Neuronal stem cell (in vitro differentiated cells): Measurements from ENCODE around the gene ABCB9.

Experiments used
- DNase-seq: peaks from one replicate; pipeline ENCODE4 v3.0.0-alpha.2; 2013; ENCODE audit warnings: low spot score
- H2AFZ ChIP-seq: one replicate; pipeline ENCODE4 v1.6.1; 2013; ENCODE audit warnings: mild to moderate bottlenecking, low read length, inconsistent platforms
- H2AK5ac ChIP-seq: 2 replicates; pipeline ENCODE4 v1.6.1; 2013; ENCODE audit warnings: low read depth, mild to moderate bottlenecking, inconsistent platforms, low read length, moderate library complexity, mixed read lengths
- H2BK120ac ChIP-seq: 2 replicates; pipeline ENCODE4 v1.6.1; 2013; ENCODE audit warnings: low read depth, mild to moderate bottlenecking, inconsistent platforms, low read length, moderate library complexity, mixed read lengths
- H2BK12ac ChIP-seq: one replicate; pipeline ENCODE4 v1.6.1; 2013; ENCODE audit warnings: low read length, inconsistent platforms
- H2BK15ac ChIP-seq: 2 replicates; pipeline ENCODE4 v1.6.1; 2013; ENCODE audit warnings: mild to moderate bottlenecking, low read length, inconsistent platforms, mixed read lengths
- H2BK5ac ChIP-seq: one replicate; pipeline ENCODE4 v1.6.1; 2013; ENCODE audit warnings: inconsistent platforms, mild to moderate bottlenecking, low read length, moderate library complexity
- H3K14ac ChIP-seq: one replicate; pipeline ENCODE4 v1.6.1; 2013; ENCODE audit warnings: low read length, inconsistent platforms
- H3K18ac ChIP-seq: 2 replicates; pipeline ENCODE4 v1.6.1; 2013; ENCODE audit warnings: low read length, inconsistent platforms
- H3K23ac ChIP-seq: 2 replicates; pipeline ENCODE4 v1.6.1; 2013; ENCODE audit warnings: low read depth, mild to moderate bottlenecking, mixed read lengths, low read length, inconsistent platforms; ENCODE audit not compliant: poor library complexity
- H3K27ac ChIP-seq: replicated peaks from 3 replicates; pipeline ENCODE4 v1.5.1; 2013; ENCODE audit warnings: low read length, inconsistent platforms
- H3K27me3 ChIP-seq, 3 experiments: 2 replicates each; pipeline ENCODE4 v1.6.1; 2013; ENCODE audit warnings: low read length in 3 of 3, mild to moderate bottlenecking in 2 of 3, inconsistent platforms in 1 of 3, low read depth in 1 of 3, mixed read lengths in 1 of 3, moderate library complexity in 1 of 3; ENCODE audit not compliant: control insufficient read depth in 3 of 3, insufficient read depth in 3 of 3
- H3K36me3 ChIP-seq, 2 donors: replicated peaks in 1 of 2; 2 replicates each; pipeline ENCODE4 v1.6.1; 2013; ENCODE audit warnings: low read length in 2 of 2; ENCODE audit not compliant: control insufficient read depth in 2 of 2, insufficient read depth in 2 of 2
- H3K4ac ChIP-seq: 2 replicates; pipeline ENCODE4 v1.6.1; 2013; ENCODE audit warnings: inconsistent platforms, mild to moderate bottlenecking, low read length, moderate library complexity
- H3K4me1 ChIP-seq, 2 donors: 1 replicate in 1 of 2; 2 replicates in 1 of 2; pipeline ENCODE4 v1.6.1; 2013; ENCODE audit warnings: low read length in 2 of 2, low read depth in 1 of 2; ENCODE audit not compliant: control insufficient read depth in 2 of 2, insufficient read depth in 1 of 2
- H3K4me2 ChIP-seq: one replicate; pipeline ENCODE4 v1.6.1; 2013; ENCODE audit warnings: mild to moderate bottlenecking, low read length, inconsistent platforms; ENCODE audit not compliant: insufficient read depth, poor library complexity, severe bottlenecking
- H3K4me3 ChIP-seq, 2 donors: 2 replicates each; pipeline ENCODE4 v1.5.1; 2013; ENCODE audit warnings: low read length in 2 of 2, mild to moderate bottlenecking in 2 of 2, inconsistent platforms in 1 of 2, moderate library complexity in 1 of 2
- H3K79me1 ChIP-seq: one replicate; pipeline ENCODE4 v1.6.1; 2013; ENCODE audit warnings: low read depth, mild to moderate bottlenecking, inconsistent platforms, low read length, moderate library complexity
- H3K9ac ChIP-seq: one replicate; pipeline ENCODE4 v1.6.1; 2013; ENCODE audit warnings: mild to moderate bottlenecking, low read depth, low read length, inconsistent platforms; ENCODE audit not compliant: poor library complexity
- H3K9me3 ChIP-seq, 2 donors: replicated peaks in 1 of 2; 2 replicates each; pipeline versions ENCODE3 to v1.6.1; 2013; ENCODE audit warnings: low read length in 2 of 2, mild to moderate bottlenecking in 2 of 2, inconsistent platforms in 1 of 2, low read depth in 1 of 2, mixed read lengths in 1 of 2, moderate library complexity in 1 of 2; ENCODE audit not compliant: control insufficient read depth in 2 of 2, insufficient read depth in 1 of 2
- H4K8ac ChIP-seq: one replicate; pipeline ENCODE4 v1.6.1; 2013; ENCODE audit warnings: low read depth, mild to moderate bottlenecking, inconsistent platforms, low read length, moderate library complexity
- H4K91ac ChIP-seq: one replicate; pipeline ENCODE4 v1.6.1; 2013; ENCODE audit warnings: low read length, low read depth, mild to moderate bottlenecking, inconsistent platforms; ENCODE audit not compliant: poor library complexity
- WGBS, 2 donors: extraction: QIAGEN DNeasy Blood & Tissue Kit; methylation state at CpG; one replicate each; pipeline ENCODE4 v1.1.7; 2013; ENCODE audit warnings: missing lambda C conversion rate in 2 of 2, mixed read lengths in 1 of 2; ENCODE audit not compliant: insufficient read length in 2 of 2, insufficient replicate concordance in 1 of 2; ENCODE audit errors: extremely low coverage in 2 of 2; 5-methylcytosine and 5-hydroxymethylcytosine counted together

Gene ABCB9

GRCh38 chr12:122937622-122938091, 28.6 kb downstream of the ABCB9 start:
- H3K4me2 ChIP-seq = no peak overlapping the region
- no peak overlapping the region for H2BK120ac ChIP-seq
- no peak overlapping the region for H2AK5ac ChIP-seq
- no CpG with 5 or more reads among the region's 3 CpGs for WGBS, 2 donors
- H3K9ac ChIP-seq = no peak overlapping the region
- H3K79me1 ChIP-seq = peaks cover 2% of the 10 kb centered on the region
- no peaks in the 10 kb centered on the region for H3K36me3 ChIP-seq
- no peaks in the 10 kb centered on the region for H3K27me3 ChIP-seq
- no peak overlapping the region for H3K27ac ChIP-seq
- H4K91ac ChIP-seq = no peak overlapping the region
- H3K18ac ChIP-seq = no peak overlapping the region
- no peak for DNase-seq
- H3K4me1 ChIP-seq = peaks cover 0 to 4% of the 10 kb centered on the region in 2 donors
- no peak overlapping the region for H3K4ac ChIP-seq
- H3K9me3 ChIP-seq = no peaks in the 10 kb centered on the region
- H3K23ac ChIP-seq = no peak overlapping the region
- no peak overlapping the region for H3K14ac ChIP-seq
- no peak overlapping the region for H2BK5ac ChIP-seq
- H4K8ac ChIP-seq = no peak overlapping the region
- no peak overlapping the region for H2AFZ ChIP-seq
- H3K4me3 ChIP-seq = no peak overlapping the region
- H2BK15ac ChIP-seq = no peak overlapping the region
- H2BK12ac ChIP-seq = no peak overlapping the region

- no CpG with 5 or more reads among the region's 8 CpGs for WGBS, 2 donors
- H3K23ac ChIP-seq = no peak overlapping the region
- H3K9me3 ChIP-seq = no peaks in the 10 kb centered on the region
- no peak overlapping the region for H3K14ac ChIP-seq
- DNase-seq = no peak
- peak overlapping the region; percentile 87 for H2BK15ac ChIP-seq
- H2BK5ac ChIP-seq = peak overlapping the region; percentile 55
- H3K9ac ChIP-seq = peak overlapping the region; percentile 74
- peak overlapping the region; percentile 74 for H4K8ac ChIP-seq
- peak overlapping the region; percentile 78 for H3K4ac ChIP-seq
- no peak overlapping the region for H3K4me2 ChIP-seq
- H3K4me3 ChIP-seq = no peak overlapping the region
- peak overlapping the region; percentile 75 for H4K91ac ChIP-seq
- peak overlapping the region; percentile 7 for H2BK120ac ChIP-seq
- peak overlapping the region; percentile 11 for H2AK5ac ChIP-seq
- H2BK12ac ChIP-seq = peak overlapping the region; percentile 96
- no peaks in the 10 kb centered on the region for H3K27me3 ChIP-seq
- peak overlapping the region; percentile 74 for H2AFZ ChIP-seq
- peak overlapping the region; percentile 83 for H3K27ac ChIP-seq
- H3K79me1 ChIP-seq = peaks cover 4% of the 10 kb centered on the region
- peaks cover 0 to 4% of the 10 kb centered on the region in 2 donors for H3K4me1 ChIP-seq
- no peaks in the 10 kb centered on the region for H3K36me3 ChIP-seq
- peak overlapping the region; percentile 94 for H3K18ac ChIP-seq
Observed at GRCh38 chr12:122935318-122935717, 30.9 kb downstream of the ABCB9 start.

GRCh38 chr12:122934722-122935121, 31.5 kb downstream of the ABCB9 start:
- no peak overlapping the region for H4K91ac ChIP-seq
- H3K4me2 ChIP-seq = no peak overlapping the region
- H3K9me3 ChIP-seq = no peaks in the 10 kb centered on the region
- no peaks in the 10 kb centered on the region for H3K27me3 ChIP-seq
- H3K36me3 ChIP-seq = no peaks in the 10 kb centered on the region
- peaks cover 0 to 4% of the 10 kb centered on the region in 2 donors for H3K4me1 ChIP-seq
- H3K14ac ChIP-seq = no peak overlapping the region
- no peak overlapping the region for H2BK12ac ChIP-seq
- no peak overlapping the region for H3K9ac ChIP-seq
- H2BK15ac ChIP-seq = no peak overlapping the region
- no peak overlapping the region for H4K8ac ChIP-seq
- WGBS, 2 donors = no CpG with 5 or more reads among the region's 3 CpGs
- peak overlapping the region; percentile 55 for H2BK5ac ChIP-seq
- H2AK5ac ChIP-seq = peak overlapping the region; percentile 11
- DNase-seq = no peak
- peaks cover 4% of the 10 kb centered on the region for H3K79me1 ChIP-seq
- no peak overlapping the region for H2AFZ ChIP-seq
- no peak overlapping the region for H3K23ac ChIP-seq
- no peak overlapping the region for H3K4ac ChIP-seq
- H3K18ac ChIP-seq = no peak overlapping the region
- peak overlapping the region; percentile 7 for H2BK120ac ChIP-seq
- H3K4me3 ChIP-seq = no peak overlapping the region
- peak overlapping the region; percentile 83 for H3K27ac ChIP-seq

DNA sequence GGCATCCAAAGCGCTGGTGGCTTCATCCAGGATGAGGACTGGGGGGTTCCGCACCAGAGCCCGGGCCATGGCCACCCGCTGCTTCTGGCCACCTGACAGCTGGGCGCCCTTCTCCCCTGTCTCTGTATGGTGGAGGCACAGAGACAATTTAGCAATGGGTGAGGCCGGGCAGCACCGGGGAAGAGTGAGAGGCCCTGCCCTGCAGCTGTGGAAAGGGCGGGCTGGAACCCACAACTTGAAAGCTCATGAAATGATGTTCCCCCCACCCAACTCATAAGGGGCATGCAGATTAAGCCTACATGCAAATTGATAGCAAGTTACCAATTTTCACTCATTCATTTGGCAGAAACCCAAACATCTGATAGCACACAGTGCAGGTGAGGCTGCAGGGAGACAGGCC, 34.1 kb downstream of the ABCB9 start:
- Histone ChIP-seq H3K9me3 (no peaks in the 10 kb centered on the region), H3K27me3 (no peaks in the 10 kb centered on the region), H3K27ac (no peak overlapping the region), H2BK120ac (no peak overlapping the region), H3K4me1 (peaks cover 0 to 5% of the 10 kb centered on the region in 2 donors), H3K14ac (no peak overlapping the region), H2AK5ac (no peak overlapping the region), H3K9ac (no peak overlapping the region), H3K4me2 (no peak overlapping the region), H2BK12ac (no peak overlapping the region), H3K18ac (no peak overlapping the region), H2AFZ (no peak overlapping the region), H3K23ac (no peak overlapping the region), H3K79me1 (peaks cover 4% of the 10 kb centered on the region), H3K4me3 (no peak overlapping the region), H4K8ac (no peak overlapping the region), H2BK5ac (no peak overlapping the region), H2BK15ac (no peak overlapping the region), H3K4ac (no peak overlapping the region), H3K36me3 (no peaks in the 10 kb centered on the region), H4K91ac (no peak overlapping the region)
- DNase-seq = no peak
- whole genome bisulfite sequencing, 2 donors = no CpG with 5 or more reads among the region's 8 CpGs
